ENCODE results near the gene BTRC. TPM values are rescaled to one million over a fixed set of nuclear protein-coding genes. Genes with fewer than 3 reads are reported as not detected.

The BTRC gene
- total RNA-seq, 2 experiments from 2014 or later: 14.4 to 15.5 TPM

- H3K27me3 Mint-ChIP-seq: no peaks in the 10 kb centered on the region
- H3K9me3 Mint-ChIP-seq: no peaks in the 10 kb centered on the region
- peaks cover 4% of the 10 kb centered on the region for H3K4me1 Mint-ChIP-seq
- no peak for DNase-seq
- H3K4me3 Mint-ChIP-seq: no peak overlapping the region
- CTCF ChIA-PET: interaction anchor here (0.7 to 4.8 kb wide), 34 partner anchors 10 to 316 kb away, joined by 3 to 46 read pairs (median 4); partner anchors contain the start of genes DPCD and POLL
- POLR2A ChIA-PET: interaction anchor here (1.0 kb wide), 1 partner anchor 10 kb away, joined by 3 read pairs; no protein-coding TSS in a partner anchor
- no peak overlapping the region for H3K27ac Mint-ChIP-seq
- H3K36me3 Mint-ChIP-seq (ENCODE audit: low read depth): no peaks in the 10 kb centered on the region
These were observed 112.3 kb downstream of the BTRC start for GRCh38 chr10:101466016-101466912.

- Mint-ChIP-seq H3K36me3 (ENCODE audit: low read depth) (no peaks in the 10 kb centered on the region), H3K27ac (no peak overlapping the region), H3K9me3 (no peaks in the 10 kb centered on the region), H3K4me1 (peaks cover 4% of the 10 kb centered on the region), H3K4me3 (no peak overlapping the region), H3K27me3 (no peaks in the 10 kb centered on the region)
- DNase-seq: peak; percentile 26
- CTCF ChIA-PET: interaction anchor here (0.6 to 4.8 kb wide), 39 partner anchors 9 to 935 kb away, joined by 3 to 46 read pairs (median 4); partner anchors contain the start of genes DPCD and POLL
- POLR2A ChIA-PET: interaction anchor here (1.0 kb wide), 2 partner anchors 11 to 21 kb away, joined by 3 read pairs; no protein-coding TSS in a partner anchor
These were observed 113.4 kb downstream of the BTRC start for GRCh38 chr10:101467286-101467770.

- Mint-ChIP-seq H3K27ac (no peak overlapping the region), H3K27me3 (no peaks in the 10 kb centered on the region), H3K4me1 (peaks cover 4% of the 10 kb centered on the region), H3K36me3 (ENCODE audit: low read depth) (no peaks in the 10 kb centered on the region), H3K9me3 (no peaks in the 10 kb centered on the region), H3K4me3 (no peak overlapping the region)
- POLR2A ChIA-PET: no interaction called here
- no peak for DNase-seq
- CTCF ChIA-PET: interaction anchor here (0.6 to 4.8 kb wide), 13 partner anchors 8 to 1177 kb away, joined by 3 to 46 read pairs (median 7); no protein-coding TSS in a partner anchor
These were observed 114.2 kb downstream of the BTRC start for GRCh38 chr10:101468159-101468558.

GRCh38 chr10:101476383-101476782, 122.4 kb downstream of the BTRC start:
- Mint-ChIP-seq H3K36me3 (ENCODE audit: low read depth) (no peaks in the 10 kb centered on the region), H3K27me3 (no peaks in the 10 kb centered on the region), H3K9me3 (no peaks in the 10 kb centered on the region), H3K4me1 (peaks cover 3% of the 10 kb centered on the region), H3K27ac (no peak overlapping the region), H3K4me3 (no peak overlapping the region)
- ChIA-PET CTCF (interaction anchor here (0.6 to 1.8 kb wide), 2 partner anchors 9 to 49 kb away, joined by 3 to 5 read pairs; no protein-coding TSS in a partner anchor), POLR2A (no interaction called here)
- DNase-seq: no peak

- DNase-seq: no peak
- peaks cover 3% of the 10 kb centered on the region for H3K4me1 Mint-ChIP-seq
- POLR2A ChIA-PET: no interaction called here
- H3K9me3 Mint-ChIP-seq: no peaks in the 10 kb centered on the region
- CTCF ChIA-PET: interaction anchor here (0.7 to 0.8 kb wide), 4 partner anchors 12 to 214 kb away, joined by 3 to 4 read pairs (median 3); no protein-coding TSS in a partner anchor
- no peaks in the 10 kb centered on the region for H3K36me3 Mint-ChIP-seq (ENCODE audit: low read depth)
- H3K4me3 Mint-ChIP-seq: no peak overlapping the region
- no peak overlapping the region for H3K27ac Mint-ChIP-seq
- no peaks in the 10 kb centered on the region for H3K27me3 Mint-ChIP-seq
These were observed 125.0 kb downstream of the BTRC start for GRCh38 chr10:101478956-101479355.

- Mint-ChIP-seq H3K27me3 (no peaks in the 10 kb centered on the region), H3K4me1 (peaks cover 3% of the 10 kb centered on the region), H3K9me3 (no peaks in the 10 kb centered on the region), H3K4me3 (no peak overlapping the region), H3K27ac (no peak overlapping the region), H3K36me3 (ENCODE audit: low read depth) (no peaks in the 10 kb centered on the region)
- CTCF ChIA-PET: no interaction called here
- DNase-seq: no peak
- POLR2A ChIA-PET: no interaction called here
These were observed 127.3 kb downstream of the BTRC start for GRCh38 chr10:101481256-101481655.

- CTCF ChIA-PET: interaction anchor here (3.2 kb wide), 1 partner anchor 15 kb away, joined by 15 read pairs; no protein-coding TSS in a partner anchor
- POLR2A ChIA-PET: no interaction called here
- Mint-ChIP-seq H3K4me1 (peaks cover 3% of the 10 kb centered on the region), H3K9me3 (no peaks in the 10 kb centered on the region), H3K27ac (no peak overlapping the region), H3K4me3 (no peak overlapping the region), H3K36me3 (ENCODE audit: low read depth) (no peaks in the 10 kb centered on the region), H3K27me3 (no peaks in the 10 kb centered on the region)
- DNase-seq: no peak
These were observed 128.6 kb downstream of the BTRC start for GRCh38 chr10:101482568-101482967.

- Mint-ChIP-seq H3K9me3 (no peaks in the 10 kb centered on the region), H3K4me3 (no peak overlapping the region), H3K36me3 (ENCODE audit: low read depth) (no peaks in the 10 kb centered on the region), H3K27ac (no peak overlapping the region), H3K4me1 (no peaks in the 10 kb centered on the region), H3K27me3 (peaks cover 2% of the 10 kb centered on the region)
- ChIA-PET POLR2A (no interaction called here), CTCF (interaction anchor here (3.2 kb wide), 1 partner anchor 17 kb away, joined by 15 read pairs; no protein-coding TSS in a partner anchor)
- no peak for DNase-seq
These were observed 130.3 kb downstream of the BTRC start for GRCh38 chr10:101484175-101484745.

GRCh38 chr10:101485207-101485606, 131.2 kb downstream of the BTRC start:
- no peak for DNase-seq
- no peak overlapping the region for H3K27ac Mint-ChIP-seq
- CTCF ChIA-PET: interaction anchor here (3.2 kb wide), 1 partner anchor 18 kb away, joined by 15 read pairs; no protein-coding TSS in a partner anchor

GRCh38 chr10:101485681-101486554, 132.0 kb downstream of the BTRC start:
- CTCF ChIA-PET: interaction anchor here (3.2 kb wide), 1 partner anchor 19 kb away, joined by 15 read pairs; no protein-coding TSS in a partner anchor
- H3K4me3 Mint-ChIP-seq: no peak overlapping the region
- POLR2A ChIA-PET: no interaction called here

More at GRCh38 chr10:101485207-101485606, 131.2 kb downstream of the BTRC start:
- Mint-ChIP-seq H3K4me3 (no peak overlapping the region), H3K36me3 (ENCODE audit: low read depth) (no peaks in the 10 kb centered on the region), H3K9me3 (no peaks in the 10 kb centered on the region), H3K27me3 (peaks cover 2% of the 10 kb centered on the region), H3K4me1 (no peaks in the 10 kb centered on the region)
- POLR2A ChIA-PET: no interaction called here

GRCh38 chr10:101487399-101487798, 133.4 kb downstream of the BTRC start:
- ChIA-PET POLR2A (no interaction called here), CTCF (interaction anchor here (0.9 to 1.3 kb wide), 4 partner anchors 14 to 115 kb away, joined by 3 to 9 read pairs (median 4); no protein-coding TSS in a partner anchor)
- Mint-ChIP-seq H3K4me3 (no peak overlapping the region), H3K27me3 (peaks cover 2% of the 10 kb centered on the region), H3K9me3 (no peaks in the 10 kb centered on the region), H3K4me1 (peaks cover 4% of the 10 kb centered on the region), H3K36me3 (ENCODE audit: low read depth) (no peaks in the 10 kb centered on the region), H3K27ac (no peak overlapping the region)
- DNase-seq: no peak

More at GRCh38 chr10:101485681-101486554, 132.0 kb downstream of the BTRC start:
- Mint-ChIP-seq H3K27me3 (peaks cover 2% of the 10 kb centered on the region), H3K4me1 (peaks cover 2% of the 10 kb centered on the region), H3K9me3 (no peaks in the 10 kb centered on the region), H3K36me3 (ENCODE audit: low read depth) (no peaks in the 10 kb centered on the region), H3K27ac (no peak overlapping the region)
- DNase-seq: no peak

- Mint-ChIP-seq H3K27ac (no peak overlapping the region), H3K36me3 (ENCODE audit: low read depth) (no peaks in the 10 kb centered on the region), H3K4me1 (peaks cover 4% of the 10 kb centered on the region), H3K27me3 (peaks cover 2% of the 10 kb centered on the region), H3K9me3 (no peaks in the 10 kb centered on the region), H3K4me3 (no peak overlapping the region)
- POLR2A ChIA-PET: no interaction called here
- CTCF ChIA-PET: interaction anchor here (1.3 kb wide), 1 partner anchor 22 kb away, joined by 7 read pairs; no protein-coding TSS in a partner anchor
- DNase-seq: no peak
These were observed 135.4 kb downstream of the BTRC start for GRCh38 chr10:101489355-101489754.

Measured in activated CD4-positive, alpha-beta memory T cell treated with anti-CD3 and anti-CD28 coated beads, Interleukin-2, amount 10 ng/mL, durations not matched to agents 7 days and 5 days (primary cell).